HEK293 (cell line): ENCODE measurements around the gene PCOLCE2.

Experiments
- CTCF ChIA-PET: fragments of 350-600 bp; formaldehyde crosslinking; extraction: SDS; loops from one replicate; lab custom pipeline; 2021; ENCODE audit warnings: antibody characterized with exemption; lab: Yijun Ruan, JAX
- POLR2A ChIA-PET: fragments of 300-600 bp; formaldehyde crosslinking; extraction: SDS; loops from one replicate; lab custom pipeline; 2020; ENCODE audit warnings: antibody characterized with exemption, inconsistent platforms; lab: Yijun Ruan, JAX
- H3K27ac ChIP-seq: fragments of 200-500 bp; sonication (Bioruptor generic); 2 replicates; pipeline ENCODE4 v1.5.1; 2014; ENCODE audit warnings: low read depth, low read length, control low read depth, inconsistent platforms; ENCODE audit errors: extremely low read depth
- H3K36me3 ChIP-seq, 2 experiments: fragments of 200-500 bp in 1 of 2; sonication (Bioruptor generic) in 1 of 2; 1 replicate in 1 of 2; 2 replicates in 1 of 2; pipeline ENCODE4 v1.5.1; 2014 to 2017; ENCODE audit warnings: inconsistent platforms in 2 of 2, low read length in 2 of 2; ENCODE audit not compliant: control insufficient read depth in 2 of 2, insufficient read depth in 1 of 2
- H3K4me1 ChIP-seq: fragments of 200-500 bp; sonication (Bioruptor generic); 2 replicates; pipeline ENCODE4 v1.5.1; 2014; ENCODE audit warnings: mild to moderate bottlenecking, low read length, inconsistent platforms; ENCODE audit not compliant: control insufficient read depth, insufficient read depth
- H3K4me3 ChIP-seq: 2 replicates; pipeline ENCODE4 v1.5.1; 2011; ENCODE audit warnings: low read depth, mild to moderate bottlenecking, control low read depth, low read length, moderate library complexity
- H3K9me3 ChIP-seq: fragments of 200-500 bp; sonication (Bioruptor generic); 2 replicates; pipeline ENCODE4 v1.5.1; 2014; ENCODE audit warnings: low read depth, low read length, inconsistent platforms; ENCODE audit not compliant: control insufficient read depth, insufficient read depth
- HOXA7 ChIP-seq: sonication (generic); formaldehyde crosslinking; IDR thresholded peaks from 2 replicates; pipeline ENCODE4 v1.8.1; 2022; ENCODE audit warnings: missing genetic modification reagents, borderline replicate concordance
- IKZF3 ChIP-seq: fragments of 450-650 bp; IDR thresholded peaks from 2 replicates; pipeline ENCODE4 v1.5.0; 2018; ENCODE audit warnings: missing biosample characterization, mild to moderate bottlenecking, missing genetic modification characterization, moderate library complexity
- KLF7 ChIP-seq: fragments of 450-650 bp; formaldehyde crosslinking; IDR thresholded peaks from 2 replicates; pipeline ENCODE4 v1.5.1; 2016; ENCODE audit warnings: missing biosample characterization, missing genetic modification characterization, borderline replicate concordance
- KLF9 ChIP-seq: fragments of 450-650 bp; formaldehyde crosslinking; IDR thresholded peaks from 2 replicates; pipeline ENCODE4 v1.5.1; 2016; ENCODE audit warnings: missing biosample characterization, missing genetic modification characterization, low read depth
- MYNN ChIP-seq: fragments of 450-650 bp; formaldehyde crosslinking; IDR thresholded peaks from 2 replicates; pipeline ENCODE4 v1.5.1; 2016; ENCODE audit warnings: missing biosample characterization, missing genetic modification characterization, borderline replicate concordance
- YY1 ChIP-seq: fragments of 450-650 bp; formaldehyde crosslinking; IDR thresholded peaks from 2 replicates; pipeline ENCODE4 v1.5.1; 2018; ENCODE audit warnings: missing biosample characterization, missing genetic modification characterization
- ZBTB1 ChIP-seq: fragments of 450-650 bp; formaldehyde crosslinking; IDR thresholded peaks from 2 replicates; pipeline ENCODE4 v1.5.1; 2016; ENCODE audit warnings: missing biosample characterization, missing genetic modification characterization
- ZBTB6 ChIP-seq: fragments of 450-650 bp; formaldehyde crosslinking; IDR thresholded peaks from 2 replicates; pipeline ENCODE4 v1.5.1; 2017; ENCODE audit warnings: missing biosample characterization, missing genetic modification characterization
- ZBTB7A ChIP-seq: fragments of 450-650 bp; formaldehyde crosslinking; IDR thresholded peaks from 2 replicates; pipeline ENCODE4 v1.5.1; 2016; ENCODE audit warnings: low read depth, missing biosample characterization, missing genetic modification characterization
- ZNF138 ChIP-seq: fragments of 450-650 bp; formaldehyde crosslinking; IDR thresholded peaks from 2 replicates; pipeline ENCODE4 v1.5.1; 2016; ENCODE audit warnings: missing biosample characterization, missing genetic modification characterization, borderline replicate concordance
- ZNF175 ChIP-seq: fragments of 450-650 bp; formaldehyde crosslinking; IDR thresholded peaks from 2 replicates; pipeline ENCODE4 v1.5.1; 2016; ENCODE audit warnings: missing biosample characterization, missing genetic modification characterization
- ZNF2 ChIP-seq: fragments of 450-650 bp; formaldehyde crosslinking; IDR thresholded peaks from 2 replicates; pipeline ENCODE4 v1.5.1; 2016; ENCODE audit warnings: missing biosample characterization, missing genetic modification characterization
- ZNF223 ChIP-seq: fragments of 450-650 bp; formaldehyde crosslinking; IDR thresholded peaks from 2 replicates; pipeline ENCODE4 v1.5.1; 2016; ENCODE audit warnings: missing biosample characterization, missing genetic modification characterization
- ZNF280D ChIP-seq: fragments of 450-650 bp; formaldehyde crosslinking; IDR thresholded peaks from 2 replicates; pipeline ENCODE4 v1.5.1; 2016; ENCODE audit warnings: missing biosample characterization, missing genetic modification characterization
- ZNF311 ChIP-seq: fragments of 450-650 bp; formaldehyde crosslinking; IDR thresholded peaks from 2 replicates; pipeline ENCODE4 v1.5.1; 2017; ENCODE audit warnings: missing biosample characterization, missing genetic modification characterization, borderline replicate concordance
- ZNF416 ChIP-seq: fragments of 450-650 bp; formaldehyde crosslinking; IDR thresholded peaks from 2 replicates; pipeline ENCODE4 v1.5.1; 2016; ENCODE audit warnings: missing biosample characterization, missing genetic modification characterization
- ZNF510 ChIP-seq: fragments of 450-650 bp; formaldehyde crosslinking; IDR thresholded peaks from 2 replicates; pipeline ENCODE4 v1.5.1; 2018; ENCODE audit warnings: mild to moderate bottlenecking, missing genetic modification characterization, missing biosample characterization; ENCODE audit not compliant: insufficient replicate concordance
- ZNF514 ChIP-seq: fragments of 450-650 bp; formaldehyde crosslinking; IDR thresholded peaks from 2 replicates; pipeline ENCODE4 v1.5.1; 2016; ENCODE audit warnings: missing biosample characterization, missing genetic modification characterization
- ZNF521 ChIP-seq: fragments of 450-650 bp; formaldehyde crosslinking; IDR thresholded peaks from 2 replicates; pipeline ENCODE4 v1.5.1; 2017; ENCODE audit warnings: missing biosample characterization, mild to moderate bottlenecking, missing genetic modification characterization
- ZNF549 ChIP-seq: fragments of 450-650 bp; IDR thresholded peaks from 2 replicates; pipeline ENCODE4 v1.5.1; 2018; ENCODE audit warnings: missing biosample characterization, missing genetic modification characterization, mild to moderate bottlenecking, inconsistent platforms, moderate library complexity
- ZNF560 ChIP-seq: fragments of 450-650 bp; formaldehyde crosslinking; IDR thresholded peaks from 2 replicates; pipeline ENCODE4 v1.5.1; 2017; ENCODE audit warnings: missing biosample characterization, missing genetic modification characterization, borderline replicate concordance
- ZNF600 ChIP-seq: fragments of 450-650 bp; formaldehyde crosslinking; IDR thresholded peaks from 2 replicates; pipeline ENCODE4 v1.5.1; 2016; ENCODE audit warnings: missing biosample characterization, missing genetic modification characterization
- ZNF626 ChIP-seq: fragments of 450-650 bp; sonication (Bioruptor Pico); formaldehyde crosslinking; IDR thresholded peaks from 2 replicates; pipeline ENCODE4 v1.5.1; 2018; ENCODE audit warnings: missing biosample characterization, missing genetic modification characterization, inconsistent platforms
- TF ChIP-seq, protein P1 (sequence below): fragments of 450-650 bp; formaldehyde crosslinking; IDR thresholded peaks from 2 replicates; pipeline ENCODE4 v1.5.1; 2017; ENCODE audit warnings: missing biosample characterization, missing genetic modification characterization
- TF ChIP-seq, protein P2 (sequence below): fragments of 450-650 bp; formaldehyde crosslinking; IDR thresholded peaks from 2 replicates; pipeline ENCODE4 v1.5.1; 2016; ENCODE audit warnings: missing biosample characterization, missing genetic modification characterization
- TF ChIP-seq, protein P3 (sequence below): fragments of 450-650 bp; formaldehyde crosslinking; IDR thresholded peaks from 2 replicates; pipeline ENCODE4 v1.5.1; 2016; ENCODE audit warnings: missing biosample characterization, missing genetic modification characterization

Gene PCOLCE2

DNA sequence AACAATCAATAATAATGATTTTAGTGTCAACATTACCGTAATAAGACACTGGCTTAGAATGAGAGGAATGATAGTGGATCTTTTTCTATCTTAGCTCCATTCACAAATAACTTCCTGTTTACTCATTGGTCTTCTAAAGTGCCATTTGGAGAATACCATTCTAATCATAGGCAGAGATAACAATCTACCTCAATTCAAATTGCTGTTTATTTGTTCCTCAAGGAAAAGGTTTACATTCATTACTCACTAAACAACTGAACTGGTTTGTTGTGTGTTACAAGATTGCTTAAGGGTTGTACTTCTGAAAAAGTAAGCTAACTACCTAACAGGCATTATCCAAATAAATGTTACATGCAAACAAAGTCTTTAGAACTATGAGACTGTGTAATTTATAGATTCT is 8.1 kb upstream of the PCOLCE2 start:
- ChIA-PET CTCF (no interaction called here), POLR2A (no interaction called here)
- no peak overlapping the region for H3K27ac ChIP-seq

GRCh38 chr3:142896201-142896755 is 7.4 kb upstream of the PCOLCE2 start:
- H3K36me3 ChIP-seq, result no peaks in the 10 kb centered on the region
- no peak for TF ChIP-seq ZNF280D (tag by site-specific recombination)
- no peak for TF ChIP-seq ZNF311 (tag by site-specific recombination)
- no peak for TF ChIP-seq IKZF3 (tag by site-specific recombination)
- TF ChIP-seq ZNF521 (tag by site-specific recombination), result no peak
- TF ChIP-seq YY1, result no peak
- TF ChIP-seq, protein P1, sequence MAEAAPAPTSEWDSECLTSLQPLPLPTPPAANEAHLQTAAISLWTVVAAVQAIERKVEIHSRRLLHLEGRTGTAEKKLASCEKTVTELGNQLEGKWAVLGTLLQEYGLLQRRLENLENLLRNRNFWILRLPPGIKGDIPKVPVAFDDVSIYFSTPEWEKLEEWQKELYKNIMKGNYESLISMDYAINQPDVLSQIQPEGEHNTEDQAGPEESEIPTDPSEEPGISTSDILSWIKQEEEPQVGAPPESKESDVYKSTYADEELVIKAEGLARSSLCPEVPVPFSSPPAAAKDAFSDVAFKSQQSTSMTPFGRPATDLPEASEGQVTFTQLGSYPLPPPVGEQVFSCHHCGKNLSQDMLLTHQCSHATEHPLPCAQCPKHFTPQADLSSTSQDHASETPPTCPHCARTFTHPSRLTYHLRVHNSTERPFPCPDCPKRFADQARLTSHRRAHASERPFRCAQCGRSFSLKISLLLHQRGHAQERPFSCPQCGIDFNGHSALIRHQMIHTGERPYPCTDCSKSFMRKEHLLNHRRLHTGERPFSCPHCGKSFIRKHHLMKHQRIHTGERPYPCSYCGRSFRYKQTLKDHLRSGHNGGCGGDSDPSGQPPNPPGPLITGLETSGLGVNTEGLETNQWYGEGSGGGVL (tag by site-specific recombination), result no peak
- TF ChIP-seq, protein P2, sequence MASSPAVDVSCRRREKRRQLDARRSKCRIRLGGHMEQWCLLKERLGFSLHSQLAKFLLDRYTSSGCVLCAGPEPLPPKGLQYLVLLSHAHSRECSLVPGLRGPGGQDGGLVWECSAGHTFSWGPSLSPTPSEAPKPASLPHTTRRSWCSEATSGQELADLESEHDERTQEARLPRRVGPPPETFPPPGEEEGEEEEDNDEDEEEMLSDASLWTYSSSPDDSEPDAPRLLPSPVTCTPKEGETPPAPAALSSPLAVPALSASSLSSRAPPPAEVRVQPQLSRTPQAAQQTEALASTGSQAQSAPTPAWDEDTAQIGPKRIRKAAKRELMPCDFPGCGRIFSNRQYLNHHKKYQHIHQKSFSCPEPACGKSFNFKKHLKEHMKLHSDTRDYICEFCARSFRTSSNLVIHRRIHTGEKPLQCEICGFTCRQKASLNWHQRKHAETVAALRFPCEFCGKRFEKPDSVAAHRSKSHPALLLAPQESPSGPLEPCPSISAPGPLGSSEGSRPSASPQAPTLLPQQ (tag by site-specific recombination), result no peak
- TF ChIP-seq, protein P3, sequence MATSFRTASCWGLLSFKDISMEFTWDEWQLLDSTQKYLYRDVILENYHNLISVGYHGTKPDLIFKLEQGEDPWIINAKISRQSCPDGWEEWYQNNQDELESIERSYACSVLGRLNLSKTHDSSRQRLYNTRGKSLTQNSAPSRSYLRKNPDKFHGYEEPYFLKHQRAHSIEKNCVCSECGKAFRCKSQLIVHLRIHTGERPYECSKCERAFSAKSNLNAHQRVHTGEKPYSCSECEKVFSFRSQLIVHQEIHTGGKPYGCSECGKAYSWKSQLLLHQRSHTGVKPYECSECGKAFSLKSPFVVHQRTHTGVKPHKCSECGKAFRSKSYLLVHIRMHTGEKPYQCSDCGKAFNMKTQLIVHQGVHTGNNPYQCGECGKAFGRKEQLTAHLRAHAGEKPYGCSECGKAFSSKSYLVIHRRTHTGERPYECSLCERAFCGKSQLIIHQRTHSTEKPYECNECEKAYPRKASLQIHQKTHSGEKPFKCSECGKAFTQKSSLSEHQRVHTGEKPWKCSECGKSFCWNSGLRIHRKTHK, result no peak
- TF ChIP-seq ZBTB6 (tag by site-specific recombination), result no peak
- TF ChIP-seq MYNN (tag by site-specific recombination), result no peak
- TF ChIP-seq KLF7 (tag by site-specific recombination), result no peak
- TF ChIP-seq ZNF2 (tag by site-specific recombination), result no peak
- TF ChIP-seq, all 188 proteins: peak for 0
- H3K4me3 ChIP-seq, result no peak overlapping the region
- H3K4me1 ChIP-seq, result no peaks in the 10 kb centered on the region
- POLR2A ChIA-PET, result no interaction called here
- no peaks in the 10 kb centered on the region for H3K9me3 ChIP-seq
- H3K27ac ChIP-seq, result no peak overlapping the region
- CTCF ChIA-PET, result interaction anchor here (0.6 kb wide), 1 partner anchor 9 kb away, joined by 3 read pairs; no protein-coding TSS in a partner anchor

More for the DNA sequence above, 8.1 kb upstream of the PCOLCE2 start:
- Histone ChIP-seq H3K36me3 (no peaks in the 10 kb centered on the region), H3K9me3 (no peaks in the 10 kb centered on the region), H3K4me1 (no peaks in the 10 kb centered on the region), H3K4me3 (no peak overlapping the region)
- TF ChIP-seq ZNF549 (no peak), ZNF223 (tag by site-specific recombination) (no peak), ZNF510 (tag by site-specific recombination) (no peak), ZNF514 (tag by site-specific recombination) (no peak), ZNF560 (tag by site-specific recombination) (no peak), ZNF600 (tag by site-specific recombination) (no peak), ZNF626 (tag by site-specific recombination) (no peak), ZBTB1 (tag by site-specific recombination) (no peak), ZNF175 (no peak), ZNF416 (tag by site-specific recombination) (no peak), HOXA7 (no peak), ZBTB7A (tag by site-specific recombination) (no peak), ZNF138 (tag by site-specific recombination) (no peak), KLF9 (tag by site-specific recombination) (no peak)
